A549 (cell line): ENCODE results near the gene RNF114.
"Not testable (repeated sequence)": the region's sequence is repeated elsewhere in the genome, so short reads cannot be mapped to it uniquely, and the experiment has no call there.

Source experiments
- CTCF ChIP-seq: fragments of >200 bp; sonication (Bioruptor Twin); formaldehyde crosslinking; IDR thresholded peaks from 3 replicates; pipeline ENCODE4 v1.5.1; 2016
- RARB ChIP-seq: fragments of 250-450 bp; sonication (Bioruptor Pico); IDR thresholded peaks from 2 replicates; pipeline ENCODE4 v1.8.0; 2021; ENCODE audit warnings: mild to moderate bottlenecking, moderate library complexity
- SMC3 ChIP-seq: fragments of >200 bp; sonication (Bioruptor Twin); formaldehyde crosslinking; IDR thresholded peaks from 3 replicates; pipeline ENCODE4 v1.6.1; 2018; ENCODE audit warnings: inconsistent platforms

DNA sequence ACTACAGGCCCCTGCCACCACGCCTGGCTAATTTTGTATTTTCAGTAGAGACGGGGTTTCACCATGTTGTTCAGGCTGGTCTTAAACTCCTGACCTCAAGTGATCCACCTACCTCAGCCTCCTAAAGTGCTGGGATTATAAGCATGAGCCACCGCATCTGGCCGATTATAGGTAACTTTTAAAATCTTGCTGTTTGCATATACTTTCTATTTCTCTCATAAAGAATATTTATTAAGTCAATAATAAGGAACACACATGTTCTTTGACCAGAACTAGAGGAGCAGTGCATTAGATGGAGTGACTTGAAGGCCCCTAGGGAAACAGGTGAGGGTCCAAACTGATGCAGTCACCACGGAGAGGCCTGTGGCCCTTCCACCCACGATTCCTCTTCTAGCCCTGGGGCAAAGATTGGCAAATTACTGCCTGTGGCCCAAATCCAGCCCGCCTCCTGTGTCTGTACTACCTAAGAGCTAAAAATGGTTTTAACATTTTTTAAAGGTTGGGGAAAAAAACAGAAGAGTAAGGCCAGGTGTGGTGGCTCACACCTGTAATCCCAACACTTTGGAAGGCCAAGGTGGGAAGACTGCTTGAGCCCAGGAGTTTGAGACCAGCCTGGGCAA, 40.6 kb upstream of the RNF114 start:
- not testable (repeated sequence) for TF ChIP-seq CTCF, SMC3, RARB
